ENCODE measurements around the gene B4GALT2. TPM values are rescaled to one million over a fixed set of nuclear protein-coding genes. Genes with fewer than 3 reads are reported as not detected.

Gene B4GALT2
- total RNA-seq, 1 experiment from 2014 or later = 70.9 TPM

- TF ChIP-seq CTCF (conservative IDR thresholded peaks at IDR 0.05) = no peak
- H3K4me3 Mint-ChIP-seq = peak overlapping the region; percentile 89 to 92
- H3K27me3 Mint-ChIP-seq (ENCODE audit: low read depth) = no peaks in the 10 kb centered on the region
- Histone ChIP-seq H3K23me2 (ENCODE audit: insufficient read length, low read depth, low read length, poor library complexity, severe bottlenecking) (peaks cover 17% of the 10 kb centered on the region), H3K9ac (ENCODE audit: extremely low read depth, insufficient read length, low read length) (peak overlapping the region; percentile 39), H4K20me1 (ENCODE audit: control insufficient read depth, insufficient read depth, insufficient read length) (no peaks in the 10 kb centered on the region), H3K27ac (ENCODE audit: insufficient read length, low read depth, low read length) (no peak overlapping the region), H3K27me3 (ENCODE audit: insufficient read depth, low read length) (no peaks in the 10 kb centered on the region), H2BK120ac (ENCODE audit: low read depth, low read length, poor library complexity, severe bottlenecking) (no peak overlapping the region), H3K23ac (ENCODE audit: insufficient read length, low read depth, low read length) (no peak overlapping the region), H2BK12ac (ENCODE audit: insufficient read length, low read depth, low read length) (no peak overlapping the region), H3K9me3 (ENCODE audit: control insufficient read depth, low read depth, low read length) (no peaks in the 10 kb centered on the region), H2BK15ac (ENCODE audit: low read depth, low read length) (no peak overlapping the region), H3K79me2 (ENCODE audit: insufficient read depth, low read length) (peaks cover 3% of the 10 kb centered on the region; the same call in 1 of the 2 replicates), H3K56ac (ENCODE audit: insufficient read length, low read depth, low read length) (no peak overlapping the region), H2BK20ac (ENCODE audit: low read depth, low read length, poor library complexity, severe bottlenecking) (no peak overlapping the region), H2AFZ (ENCODE audit: low read length) (no peak overlapping the region), H3K4me1 (ENCODE audit: insufficient read depth, low read length) (peaks cover 8% of the 10 kb centered on the region; the same call in 1 of the 2 replicates), H4K5ac (ENCODE audit: insufficient read length, low read depth, low read length) (no peak overlapping the region), H4K8ac (replicated peaks; ENCODE audit: insufficient read length, low read depth, low read length) (no peak overlapping the region), H3K4ac (ENCODE audit: low read depth, low read length) (no peak overlapping the region), H3T11ph (ENCODE audit: low read length) (no peak overlapping the region), H3K4me2 (ENCODE audit: insufficient read depth, insufficient read length, low read length) (peak overlapping the region; percentile 57), H2AK5ac (ENCODE audit: insufficient read length, low read length) (no peak overlapping the region), H3K14ac (ENCODE audit: insufficient read depth, low read length) (peak overlapping the region; percentile 80), H2BK5ac (ENCODE audit: insufficient read length, low read length) (no peak overlapping the region), H3K18ac (ENCODE audit: insufficient read length, low read depth, low read length) (peak overlapping the region; percentile 1), H4K91ac (ENCODE audit: insufficient read length, low read depth, low read length) (no peak overlapping the region), H3K79me1 (ENCODE audit: insufficient read depth, low read depth, low read length, poor library complexity, severe bottlenecking) (peaks cover 6% of the 10 kb centered on the region)
- H3K4me1 Mint-ChIP-seq = peaks cover 24 to 32% of the 10 kb centered on the region in 2 experiments
- DNase-seq = no peak
- peaks cover 26 to 55% (median 52%) of the 10 kb centered on the region in 3 experiments; a peak in 6 of 7 replicates for H3K36me3 Mint-ChIP-seq (ENCODE audit: insufficient read depth in 1 of 3, low read depth in 3 of 3)
- H3K27ac Mint-ChIP-seq = peak overlapping the region in 1 of 3 experiments; percentile 92; a peak in 2 of 7 replicates
- no peaks in the 10 kb centered on the region; a peak in 1 of 5 replicates for H3K9me3 Mint-ChIP-seq
- no CpG with 5 or more reads among the region's 45 CpGs for WGBS (ENCODE audit: extremely low coverage, insufficient read length, low lambda C conversion rate)
Observed at GRCh38 chr1:43979528-43980254, 681 bp downstream of the B4GALT2 start.
